IPS-20b (cell line): Measurements from ENCODE around the gene MRPS6.

Source experiments
- H3K27ac ChIP-seq: one replicate; pipeline ENCODE4 v1.5.1; 2013; ENCODE audit warnings: low read length
- H3K27me3 ChIP-seq: 2 replicates; pipeline ENCODE4 v1.6.1; 2013; ENCODE audit warnings: mild to moderate bottlenecking, low read length, inconsistent platforms; ENCODE audit not compliant: insufficient read depth
- H3K36me3 ChIP-seq: 2 replicates; pipeline ENCODE4 v1.6.1; 2013; ENCODE audit warnings: low read depth, mild to moderate bottlenecking, inconsistent platforms, low read length, moderate library complexity; ENCODE audit not compliant: insufficient read depth
- H3K4me1 ChIP-seq: 2 replicates; pipeline ENCODE4 v1.6.1; 2013; ENCODE audit warnings: mild to moderate bottlenecking, control low read depth, inconsistent platforms, low read length, moderate library complexity; ENCODE audit not compliant: insufficient read depth
- H3K4me3 ChIP-seq: 2 replicates; pipeline ENCODE4 v1.5.1; 2013; ENCODE audit warnings: mild to moderate bottlenecking, low read length, inconsistent platforms
- H3K9ac ChIP-seq: 2 replicates; pipeline ENCODE4 v1.6.1; 2013; ENCODE audit warnings: low read depth, mild to moderate bottlenecking, inconsistent platforms, low read length, moderate library complexity
- H3K9me3 ChIP-seq: 2 replicates; pipeline ENCODE4 v1.6.1; 2013; ENCODE audit warnings: mild to moderate bottlenecking, low read depth, low read length, inconsistent platforms; ENCODE audit not compliant: insufficient read depth

Gene MRPS6

GRCh38 chr21:34073032-34073748 is at the start of gene MRPS6, which contains the start of gene SLC5A3:
Gene MRPS6 (plus strand): TSS chr21:34073578. CDS start chr21:34073701, 123 bp downstream.
Gene SLC5A3 (plus strand): TSS chr21:34073578. CDS start chr21:34095199, 21,621 bp downstream.
- peaks cover 7% of the 10 kb centered on the region; the same call in 1 of the 2 replicates for H3K36me3 ChIP-seq
- no peak within 1 kb of the TSS for H3K27ac ChIP-seq
- no peaks in the 10 kb centered on the region for H3K9me3 ChIP-seq
- H3K27me3 ChIP-seq, result peaks cover 17% of the 10 kb centered on the region
- peak within 1 kb of the TSS; percentile 86 for H3K4me3 ChIP-seq
- H3K9ac ChIP-seq, result peak within 1 kb of the TSS; percentile 77
- H3K4me1 ChIP-seq, result peaks cover 12% of the 10 kb centered on the region

DNA sequence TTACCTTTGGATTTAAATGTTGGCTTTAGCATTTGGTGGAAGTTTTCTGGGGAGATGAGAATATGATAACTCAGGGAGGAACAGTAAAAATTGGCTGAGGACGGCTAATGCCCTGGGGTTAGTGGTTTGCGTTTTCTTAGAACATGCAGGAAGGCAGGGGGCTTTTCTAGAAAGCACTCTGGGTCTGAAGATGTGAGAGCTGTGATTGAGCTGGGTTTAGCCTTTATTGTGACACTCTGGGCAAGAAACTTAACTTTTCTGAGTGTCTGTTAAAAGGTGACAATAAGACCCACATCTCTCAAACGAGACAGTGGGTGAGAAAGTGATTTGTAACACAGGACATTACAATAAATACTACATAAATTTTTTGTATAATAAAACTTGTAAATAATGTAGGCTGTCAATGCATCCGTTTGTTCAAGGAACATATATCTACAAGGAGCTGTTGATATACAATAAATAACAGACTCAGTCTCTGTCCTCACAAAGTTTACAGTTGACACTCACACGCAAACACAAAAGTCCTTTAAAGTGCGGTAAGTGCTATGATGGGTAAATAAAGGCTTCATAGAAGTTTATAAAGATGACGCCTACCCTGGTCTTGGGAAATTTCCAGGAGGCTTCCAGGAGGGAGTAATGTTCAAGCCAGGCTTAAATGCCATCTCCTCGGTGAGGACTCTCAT is 49.5 kb upstream of the MRPS6 start:
- Histone ChIP-seq H3K36me3 (no peaks in the 10 kb centered on the region), H3K4me1 (peaks cover 6% of the 10 kb centered on the region; the same call in 1 of the 2 replicates)

GRCh38 chr21:34024374-34024693 is 49.0 kb upstream of the MRPS6 start:
- Histone ChIP-seq H3K9ac (no peak overlapping the region), H3K27ac (no peak overlapping the region), H3K9me3 (no peaks in the 10 kb centered on the region), H3K4me3 (no peak overlapping the region), H3K4me1 (peaks cover 6% of the 10 kb centered on the region; the same call in 1 of the 2 replicates), H3K36me3 (no peaks in the 10 kb centered on the region), H3K27me3 (no peaks in the 10 kb centered on the region)

More for the DNA sequence above, 49.5 kb upstream of the MRPS6 start:
- Histone ChIP-seq H3K4me3 (no peak overlapping the region), H3K9ac (no peak overlapping the region), H3K27ac (no peak overlapping the region), H3K9me3 (no peaks in the 10 kb centered on the region), H3K27me3 (no peaks in the 10 kb centered on the region)

- Histone ChIP-seq H3K9ac (no peak overlapping the region), H3K27ac (no peak overlapping the region), H3K4me3 (no peak overlapping the region), H3K9me3 (no peaks in the 10 kb centered on the region), H3K36me3 (no peaks in the 10 kb centered on the region), H3K4me1 (peaks cover 3% of the 10 kb centered on the region; the same call in 1 of the 2 replicates), H3K27me3 (no peaks in the 10 kb centered on the region)
These were observed 45.5 kb upstream of the MRPS6 start for GRCh38 chr21:34027721-34028461.

GRCh38 chr21:34029743-34030528 is 43.4 kb upstream of the MRPS6 start:
- Histone ChIP-seq H3K4me3 (peak overlapping the region; percentile 50; the same call in 1 of the 2 replicates), H3K27me3 (no peaks in the 10 kb centered on the region), H3K9me3 (no peaks in the 10 kb centered on the region), H3K27ac (no peak overlapping the region), H3K4me1 (0 out of 2 replicates have a peak, but pooled peaks cover 3% of the 10 kb centered on the region), H3K36me3 (no peaks in the 10 kb centered on the region), H3K9ac (no peak overlapping the region)

DNA sequence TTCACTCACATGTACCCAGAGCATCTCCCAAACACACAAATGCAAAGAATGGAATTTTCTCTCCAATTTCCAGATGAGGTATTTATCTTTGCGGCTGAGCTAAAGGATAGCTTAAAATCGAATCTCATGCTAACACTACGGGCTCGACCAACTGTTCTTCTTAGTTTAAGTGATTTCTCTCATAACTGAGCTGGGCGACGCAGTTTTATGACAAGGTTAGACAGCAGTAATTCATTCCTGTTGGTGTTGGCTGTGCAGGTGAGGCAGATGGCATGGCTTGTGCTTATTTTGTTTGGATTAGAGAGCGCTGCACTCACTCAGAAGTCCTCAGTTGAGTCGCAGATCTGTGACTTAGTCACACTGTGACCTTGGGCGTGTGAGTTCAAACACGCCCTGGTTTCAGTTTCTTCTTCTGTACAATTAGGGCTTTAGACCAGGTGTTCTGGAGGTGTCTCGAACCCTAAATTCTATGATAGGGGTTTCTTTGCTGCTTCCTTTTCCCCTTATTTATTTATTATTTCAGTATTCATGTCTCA is 41.5 kb upstream of the MRPS6 start:
- Histone ChIP-seq H3K27ac (no peak overlapping the region), H3K9ac (no peak overlapping the region), H3K4me1 (peaks cover 9% of the 10 kb centered on the region; the same call in 1 of the 2 replicates), H3K9me3 (no peaks in the 10 kb centered on the region), H3K27me3 (no peaks in the 10 kb centered on the region), H3K36me3 (no peaks in the 10 kb centered on the region), H3K4me3 (no peak overlapping the region)

DNA sequence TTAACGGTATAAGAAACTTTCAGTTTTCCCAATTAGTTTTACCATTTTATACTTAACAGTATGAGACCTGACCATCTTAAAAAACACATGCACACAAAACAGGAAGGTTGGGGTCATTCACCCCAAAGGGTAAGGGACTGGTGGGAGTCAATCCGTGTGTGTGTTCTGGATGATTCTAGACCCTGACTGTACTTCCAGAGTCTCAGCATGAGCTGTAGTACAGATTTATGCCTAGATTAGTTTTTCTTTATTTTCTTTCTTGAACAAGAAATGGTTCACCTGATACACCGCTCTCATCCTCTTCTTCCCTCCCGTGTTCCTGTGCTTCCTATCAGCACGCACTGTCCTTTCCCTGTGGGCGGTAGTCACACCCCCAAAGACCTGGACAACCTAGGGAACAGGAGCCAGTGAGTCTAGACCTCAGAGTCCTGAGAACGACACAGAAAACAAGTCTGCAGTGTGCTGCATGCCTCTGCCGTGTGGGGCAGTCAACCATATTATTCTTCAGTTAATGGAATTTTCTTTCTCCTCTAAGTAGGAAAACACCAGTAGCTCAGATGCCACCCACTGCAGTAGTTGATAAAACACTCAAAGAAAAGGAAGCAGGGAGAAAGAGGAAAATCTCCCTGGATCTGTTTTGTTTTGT is 38.9 kb upstream of the MRPS6 start:
- no peak overlapping the region for H3K4me3 ChIP-seq
- no peak overlapping the region for H3K27ac ChIP-seq
- H3K9ac ChIP-seq, result no peak overlapping the region
- H3K27me3 ChIP-seq, result no peaks in the 10 kb centered on the region
- no peaks in the 10 kb centered on the region for H3K9me3 ChIP-seq
- no peaks in the 10 kb centered on the region for H3K36me3 ChIP-seq
- peaks cover 9% of the 10 kb centered on the region; the same call in 1 of the 2 replicates for H3K4me1 ChIP-seq

DNA sequence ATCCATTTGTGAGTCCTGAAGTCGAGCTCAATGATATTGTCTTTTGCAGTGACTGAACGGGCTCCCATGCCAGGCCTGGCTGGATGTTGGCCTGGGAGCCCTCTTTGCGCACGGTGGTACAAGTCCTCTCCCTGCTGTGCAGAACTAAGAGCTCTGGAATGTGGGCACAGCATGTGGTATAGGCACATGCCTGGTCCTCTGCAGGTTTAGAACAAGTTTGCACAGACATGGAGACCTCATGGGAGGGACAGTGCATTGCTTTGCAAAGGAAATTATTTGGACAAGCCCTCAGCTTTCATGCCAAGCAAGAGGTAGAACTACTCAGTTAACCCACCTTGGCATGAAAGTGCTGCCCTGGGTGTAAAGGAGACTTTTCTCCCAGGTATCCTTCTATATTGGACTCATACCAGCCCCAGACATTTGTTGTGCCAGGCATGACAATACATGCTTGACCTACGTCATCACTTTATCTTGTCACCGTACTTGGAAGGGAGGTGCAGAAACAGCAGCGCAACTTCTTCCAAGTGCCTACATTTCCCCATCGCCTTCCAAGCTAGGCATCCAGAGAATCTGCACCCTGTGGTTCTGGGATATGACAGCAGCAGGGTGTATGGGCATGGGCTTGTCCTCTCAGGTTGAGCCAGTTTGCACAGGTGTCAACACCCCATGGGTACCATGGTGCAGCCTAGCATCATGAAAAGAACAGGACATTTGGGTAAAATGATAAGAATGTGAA is 37.6 kb upstream of the MRPS6 start:
- Histone ChIP-seq H3K27ac (no peak overlapping the region), H3K4me1 (peaks cover 6% of the 10 kb centered on the region; the same call in 1 of the 2 replicates), H3K36me3 (no peaks in the 10 kb centered on the region), H3K9ac (no peak overlapping the region), H3K27me3 (no peaks in the 10 kb centered on the region), H3K4me3 (no peak overlapping the region), H3K9me3 (no peaks in the 10 kb centered on the region)

GRCh38 chr21:34037009-34037795 is 36.2 kb upstream of the MRPS6 start:
- Histone ChIP-seq H3K36me3 (no peaks in the 10 kb centered on the region), H3K4me3 (no peak overlapping the region), H3K4me1 (peaks cover 6% of the 10 kb centered on the region; the same call in 1 of the 2 replicates), H3K27ac (no peak overlapping the region), H3K27me3 (no peaks in the 10 kb centered on the region), H3K9me3 (no peaks in the 10 kb centered on the region), H3K9ac (no peak overlapping the region)
